Body of pancreas (tissue), 4 donors: Measurements from ENCODE around the gene C15orf62.

Source experiments
- POLR2A ChIP-seq, 3 donors: fragments of 450-650 bp; IDR thresholded peaks; one replicate each; pipeline ENCODE4 v1.6.1; 2016; ENCODE audit warnings: antibody characterized with exemption in 3 of 3, mild to moderate bottlenecking in 2 of 3
- TF ChIP-seq, protein P1 (sequence below), 7 experiments: fragments of 450-650 bp in 4 of 7; fragments of 200-600 bp in 3 of 7; sonication (generic) in 3 of 7; IDR thresholded peaks; one replicate each; pipeline ENCODE4 v1.5.1; 2016 to 2019; ENCODE audit warnings: antibody characterized with exemption in 7 of 7

DNA sequence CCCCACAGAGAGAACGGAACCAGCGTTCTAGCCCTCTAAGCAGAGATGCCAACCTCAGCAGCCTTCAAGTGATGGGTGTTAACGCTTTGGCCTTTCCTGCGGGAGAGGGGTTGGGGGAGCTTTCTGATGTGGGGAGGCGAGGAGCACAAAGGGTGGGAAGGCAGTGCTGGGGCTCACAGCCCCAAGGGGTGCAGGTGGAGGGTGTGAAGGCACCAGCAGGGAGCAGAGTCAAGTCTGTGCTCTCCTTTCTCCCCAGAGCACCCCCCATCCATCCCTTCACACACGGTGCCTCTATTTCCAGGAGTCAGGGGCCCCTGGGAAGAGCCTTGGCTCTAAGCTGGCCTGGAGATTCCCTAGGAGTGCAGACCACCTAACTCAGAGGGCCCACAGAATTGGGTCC is 4.1 kb downstream of the C15orf62 start:
- TF ChIP-seq POLR2A (IDR thresholded peaks at IDR 0.05): no peak
- TF ChIP-seq, protein P1, sequence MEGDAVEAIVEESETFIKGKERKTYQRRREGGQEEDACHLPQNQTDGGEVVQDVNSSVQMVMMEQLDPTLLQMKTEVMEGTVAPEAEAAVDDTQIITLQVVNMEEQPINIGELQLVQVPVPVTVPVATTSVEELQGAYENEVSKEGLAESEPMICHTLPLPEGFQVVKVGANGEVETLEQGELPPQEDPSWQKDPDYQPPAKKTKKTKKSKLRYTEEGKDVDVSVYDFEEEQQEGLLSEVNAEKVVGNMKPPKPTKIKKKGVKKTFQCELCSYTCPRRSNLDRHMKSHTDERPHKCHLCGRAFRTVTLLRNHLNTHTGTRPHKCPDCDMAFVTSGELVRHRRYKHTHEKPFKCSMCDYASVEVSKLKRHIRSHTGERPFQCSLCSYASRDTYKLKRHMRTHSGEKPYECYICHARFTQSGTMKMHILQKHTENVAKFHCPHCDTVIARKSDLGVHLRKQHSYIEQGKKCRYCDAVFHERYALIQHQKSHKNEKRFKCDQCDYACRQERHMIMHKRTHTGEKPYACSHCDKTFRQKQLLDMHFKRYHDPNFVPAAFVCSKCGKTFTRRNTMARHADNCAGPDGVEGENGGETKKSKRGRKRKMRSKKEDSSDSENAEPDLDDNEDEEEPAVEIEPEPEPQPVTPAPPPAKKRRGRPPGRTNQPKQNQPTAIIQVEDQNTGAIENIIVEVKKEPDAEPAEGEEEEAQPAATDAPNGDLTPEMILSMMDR (IDR thresholded peaks at IDR 0.05): no peak
